Activated CD4-positive, alpha-beta T cell treated with anti-CD3 and anti-CD28 coated beads, Interleukin-2, amount 50 U/mL, for 1 hour (primary cell): Measurements from ENCODE around the gene CDC42EP5.
"Not testable (repeated sequence)": the region's sequence is repeated elsewhere in the genome, so short reads cannot be mapped to it uniquely, and the experiment has no call there.

Experiments
- DNase-seq: peaks from one replicate; pipeline ENCODE4 v3.0.0-alpha.2; 2020

Gene CDC42EP5

DNA sequence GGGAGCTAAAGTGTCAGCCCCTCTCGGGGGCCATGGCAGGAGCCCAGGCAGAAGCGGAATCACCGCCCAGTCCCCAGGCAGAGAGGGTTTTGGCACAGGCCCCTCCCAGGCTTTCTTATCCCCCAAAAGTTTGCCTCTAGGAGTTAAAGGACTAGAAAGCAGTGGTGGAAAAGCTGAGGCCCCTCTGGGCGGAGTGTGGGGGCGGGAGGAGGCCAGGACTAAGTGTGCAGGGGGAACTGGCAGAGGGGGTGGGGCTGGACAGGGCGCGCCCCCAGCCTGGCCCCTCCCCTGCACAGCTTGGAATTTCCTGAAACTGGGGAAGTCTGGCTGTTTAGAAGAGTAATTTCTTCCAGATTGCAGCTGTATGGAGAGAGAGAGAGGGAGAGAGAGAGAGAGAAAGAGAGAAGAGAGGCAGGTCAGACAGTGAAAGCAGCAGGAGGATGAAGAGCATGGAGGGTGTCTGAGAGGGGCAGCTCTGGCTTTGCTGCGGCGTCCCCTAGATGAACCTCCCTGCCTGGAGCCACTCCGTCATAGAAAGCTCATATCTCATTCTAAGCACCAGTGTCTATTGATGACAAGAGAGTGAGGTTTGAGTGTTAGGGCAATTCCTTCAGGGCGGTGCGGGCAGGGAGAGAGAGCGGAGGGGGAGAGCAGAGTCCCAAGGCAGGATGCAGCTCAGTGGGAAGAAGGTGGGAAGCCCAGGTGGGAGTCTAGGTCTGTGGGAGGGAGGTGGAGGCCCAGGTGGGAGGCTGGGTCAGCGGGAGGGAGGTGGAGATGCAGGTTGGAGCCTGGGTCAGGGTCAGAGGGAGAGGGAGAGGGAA, at the start of gene CDC42EP5:
Gene CDC42EP5 (minus strand): TSS at position 226 of the 821 bp plus-strand sequence. CDS start 7,749 bp downstream, outside the sequence.
- no peak for DNase-seq

- no peak for DNase-seq
Measured at GRCh38 chr19:54521860-54522513, 48.9 kb upstream of the CDC42EP5 start.

DNA sequence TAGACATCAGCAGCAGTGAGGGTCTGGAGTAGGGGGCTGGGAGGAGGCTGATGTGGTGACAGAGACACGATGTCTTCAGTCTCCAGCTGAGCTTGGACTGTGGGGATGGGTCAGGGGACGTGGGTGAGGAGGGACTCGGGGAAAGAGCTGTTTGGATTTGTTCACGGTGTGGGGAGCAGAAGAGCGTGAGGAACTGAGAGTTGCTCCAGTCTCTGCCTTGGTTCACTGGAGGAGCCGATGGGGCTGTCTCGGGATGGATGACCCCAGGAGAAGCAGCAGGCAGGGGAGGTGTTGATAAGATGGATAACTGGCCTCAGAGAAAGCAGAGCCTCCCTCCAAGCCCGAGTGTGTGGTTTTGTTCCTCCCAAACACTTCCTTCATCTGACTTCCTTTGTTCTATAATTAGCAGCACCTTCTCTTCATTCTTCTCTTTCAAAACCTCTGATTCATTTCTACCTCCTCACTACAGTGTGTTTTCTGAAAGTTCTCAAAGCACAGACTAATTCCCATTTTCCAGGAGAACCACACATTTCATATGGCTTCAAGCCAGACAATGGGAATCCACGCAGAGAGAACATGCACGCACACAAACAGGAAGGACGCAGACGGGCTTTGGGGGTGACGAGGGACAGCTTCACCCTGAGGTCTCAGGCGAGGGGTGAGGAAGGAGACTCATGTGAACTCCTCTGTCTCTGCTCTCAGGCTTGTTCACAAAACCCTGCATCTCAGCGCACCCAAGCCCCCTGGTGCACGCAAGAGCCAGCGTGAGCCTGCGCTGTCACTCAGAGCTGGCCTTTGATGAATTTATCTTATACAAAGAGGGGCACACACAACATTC, 48.1 kb upstream of the CDC42EP5 start:
- DNase-seq: no peak

DNA sequence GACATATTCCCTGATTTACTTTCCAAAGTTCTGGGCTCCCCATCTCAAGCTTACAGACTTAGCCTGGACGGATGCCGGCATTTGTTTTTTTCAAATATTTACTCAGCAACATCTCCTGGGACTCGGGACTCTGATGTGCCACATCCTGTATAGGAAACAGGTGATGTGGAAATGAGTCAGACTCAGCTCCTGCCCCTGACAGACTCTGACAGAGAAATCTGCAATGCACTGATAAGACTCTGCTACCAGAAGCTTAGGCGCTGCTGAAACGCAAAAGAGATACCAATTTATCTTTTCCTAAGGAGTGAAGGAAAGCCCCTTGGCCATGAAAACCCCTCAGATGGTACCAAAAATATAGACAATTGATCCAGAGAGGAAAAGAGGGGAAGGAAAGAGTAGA, 45.7 kb upstream of the CDC42EP5 start:
- DNase-seq: no peak

- DNase-seq: peak; percentile 57
Measured at GRCh38 chr19:54517483-54517882, 44.4 kb upstream of the CDC42EP5 start.

GRCh38 chr19:54515156-54515555, 42.1 kb upstream of the CDC42EP5 start:
- no peak for DNase-seq

- DNase-seq: not testable (repeated sequence)
Measured at GRCh38 chr19:54509200-54509940, 36.3 kb upstream of the CDC42EP5 start.

- not testable (repeated sequence) for DNase-seq
Measured at GRCh38 chr19:54508487-54508886, 35.4 kb upstream of the CDC42EP5 start.

GRCh38 chr19:54507824-54508223, 34.7 kb upstream of the CDC42EP5 start:
- DNase-seq: no peak

GRCh38 chr19:54507038-54507717, 34.1 kb upstream of the CDC42EP5 start:
- not testable (repeated sequence) for DNase-seq

DNA sequence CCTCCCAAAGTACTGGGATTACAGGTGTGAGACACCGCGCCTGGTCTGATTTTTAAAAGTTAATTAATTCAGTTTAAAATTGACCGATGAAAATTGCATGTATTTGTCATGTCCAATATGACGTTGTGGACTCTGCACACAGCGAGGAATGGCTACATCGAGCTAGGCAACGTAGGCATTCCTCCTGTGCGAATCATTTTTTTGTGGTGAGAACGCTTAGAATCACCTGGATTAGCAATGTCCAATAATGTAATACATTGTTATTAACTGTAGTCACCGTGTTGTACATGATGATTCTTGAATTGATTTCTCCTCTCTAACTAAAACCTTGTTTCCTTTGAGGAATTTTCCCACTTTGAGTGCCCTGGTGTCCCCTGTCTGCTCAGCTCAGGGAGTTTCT, 33.0 kb upstream of the CDC42EP5 start:
- no peak for DNase-seq

DNA sequence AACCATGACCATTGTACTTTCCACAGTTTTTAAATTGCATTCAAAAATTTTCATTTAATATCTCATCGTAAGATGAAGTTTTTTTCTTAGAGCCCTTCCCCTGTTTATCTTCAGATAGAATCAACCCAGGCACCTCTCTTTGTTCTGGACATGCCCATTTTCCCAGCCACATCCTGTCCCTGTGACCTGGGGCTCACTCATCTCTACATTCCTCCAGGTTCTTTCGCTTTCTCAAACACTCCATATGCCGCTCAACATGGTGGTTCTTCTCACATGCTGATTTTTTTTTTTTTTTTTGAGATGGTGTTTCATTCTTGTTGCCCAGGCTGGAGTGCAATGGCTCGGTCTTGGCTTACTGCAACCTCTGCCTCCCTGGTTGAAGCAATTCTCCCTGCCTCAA, 32.4 kb upstream of the CDC42EP5 start:
- not testable (repeated sequence) for DNase-seq

- no peak for DNase-seq
Measured at GRCh38 chr19:54502518-54503048, 29.5 kb upstream of the CDC42EP5 start, which contains the start of gene LAIR2. Gene LAIR2 (plus strand): TSS chr19:54502831. CDS start chr19:54502919, 88 bp downstream.

GRCh38 chr19:54498451-54498772, 25.3 kb upstream of the CDC42EP5 start:
- DNase-seq: not testable (repeated sequence)

GRCh38 chr19:54497747-54498450, 24.8 kb upstream of the CDC42EP5 start:
- DNase-seq: not testable (repeated sequence)

DNA sequence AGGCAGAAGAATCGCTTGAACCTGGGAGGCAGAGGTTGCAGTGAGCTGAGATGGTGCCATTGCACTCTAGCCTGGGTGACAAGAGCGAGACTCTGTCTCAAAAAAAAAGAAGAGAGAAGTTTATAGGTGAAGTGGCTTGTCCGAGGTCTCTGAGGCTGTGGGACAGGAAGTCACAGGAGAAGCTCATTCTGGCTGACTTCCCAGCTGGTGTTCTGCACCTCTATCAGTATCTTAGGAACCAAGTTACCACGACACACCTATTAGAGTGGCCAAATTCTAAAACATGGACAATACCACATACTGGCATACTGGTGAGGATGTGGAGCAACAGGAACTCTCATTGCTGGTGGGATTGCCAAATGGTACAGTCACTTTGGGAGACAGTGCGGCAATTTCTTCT, 22.2 kb upstream of the CDC42EP5 start:
- not testable (repeated sequence) for DNase-seq

DNA sequence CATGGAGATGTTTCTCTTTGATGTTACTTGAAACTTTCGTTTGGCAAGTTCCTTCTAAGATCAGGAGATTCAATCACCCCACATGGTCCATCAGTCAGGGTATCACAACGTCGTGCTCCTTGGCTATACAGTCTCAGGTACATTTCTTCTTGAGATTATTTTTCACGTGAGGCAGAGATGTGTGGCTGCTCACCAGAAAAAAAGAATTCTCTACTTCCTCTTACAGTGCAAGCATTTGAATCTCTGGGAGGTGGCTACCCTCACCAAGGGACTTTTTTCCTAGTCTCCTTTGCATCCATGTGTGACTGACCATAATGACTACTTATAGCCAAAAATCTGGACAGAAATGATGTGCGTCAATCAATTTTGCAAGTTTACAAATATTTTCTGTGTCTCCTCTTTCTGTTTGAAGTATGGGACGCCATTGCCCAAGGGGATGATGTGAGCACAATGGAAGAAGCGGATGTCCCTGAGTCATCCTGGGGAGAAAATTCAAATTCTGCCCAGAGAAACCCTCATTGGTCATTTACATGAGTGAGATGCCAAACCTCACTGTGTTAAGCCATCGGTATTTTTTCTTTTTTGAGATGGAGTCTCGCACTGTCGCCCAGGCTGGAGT, 21.0 kb upstream of the CDC42EP5 start:
- no peak for DNase-seq

- not testable (repeated sequence) for DNase-seq
Measured at GRCh38 chr19:54493056-54493455, 20.0 kb upstream of the CDC42EP5 start.

DNA sequence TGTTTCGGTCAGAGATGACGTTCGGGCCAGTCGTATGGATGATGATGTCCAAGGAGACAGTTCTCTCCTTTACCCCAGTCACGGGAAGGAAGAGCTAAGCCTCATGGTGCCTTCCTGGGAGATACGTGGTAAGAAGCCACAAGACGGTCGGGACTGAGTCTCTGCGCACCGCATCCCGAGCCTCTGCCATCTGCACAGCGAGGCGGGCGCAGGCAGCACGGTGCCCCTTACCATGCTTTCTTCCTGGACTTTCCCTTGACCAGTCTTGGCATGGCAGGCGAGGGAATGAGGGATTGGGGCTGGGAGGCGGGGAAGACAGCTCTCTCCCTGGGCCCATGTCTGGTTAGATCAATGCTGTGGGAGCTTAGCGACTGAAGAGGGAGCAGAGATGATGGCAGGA, 19.5 kb upstream of the CDC42EP5 start:
- no peak for DNase-seq

DNA sequence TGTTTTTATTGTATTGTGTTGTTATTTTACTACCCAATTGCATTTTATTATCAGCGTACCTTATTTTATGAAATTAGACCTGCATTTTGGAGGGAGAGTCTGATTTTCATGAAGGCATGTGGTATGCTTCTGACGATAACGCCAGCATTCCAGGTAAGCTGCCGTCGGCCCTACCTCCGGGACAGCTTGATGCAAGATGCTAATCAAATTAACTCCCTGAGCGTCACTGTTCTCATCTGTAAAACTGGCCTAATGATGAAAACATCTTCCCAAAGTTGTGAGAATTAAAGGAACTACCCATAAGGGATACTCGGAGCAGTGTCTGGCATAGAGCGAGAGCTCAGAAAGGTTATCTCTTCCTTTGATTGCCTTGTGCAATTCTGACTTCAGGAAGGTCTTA, 16.7 kb upstream of the CDC42EP5 start:
- DNase-seq: no peak

- DNase-seq: no peak
Measured at GRCh38 chr19:54489341-54489740, 16.2 kb upstream of the CDC42EP5 start.
